Measurements from ENCODE around the gene POLR3GL. TPM values are rescaled to one million over a fixed set of nuclear protein-coding genes. Genes with fewer than 3 reads are reported as not detected.
"Not testable (repeated sequence)": the region's sequence is repeated elsewhere in the genome, so short reads cannot be mapped to it uniquely, and the experiment has no call there.

Gene POLR3GL
- total and polyA plus RNA-seq, 4 donors: 12.2 to 42.3 (median 39.8) TPM

GRCh38 chr1:145927063-145927886 lies 37.2 kb upstream of the POLR3GL start, which contains the start of gene RBM8A:
Gene RBM8A, minus strand, starts transcription at chr1:145927484. Its CDS starts 58 bp downstream, at chr1:145927426.
- H3K9me3 ChIP-seq (ENCODE audit: control insufficient read depth, insufficient read depth, low read length): no peaks in the 10 kb centered on the region
- 0% methylated on average over 31 of the region's 41 CpGs for WGBS (ENCODE audit: insufficient coverage)
- H3K27ac ChIP-seq (ENCODE audit: low read depth, low read length): peak within 1 kb of the TSS; percentile 98
- peaks cover 7% of the 10 kb centered on the region for H3K36me3 ChIP-seq (ENCODE audit: control insufficient read depth, insufficient read depth, low read length)
- no peaks in the 10 kb centered on the region for H3K27me3 ChIP-seq (ENCODE audit: control insufficient read depth, insufficient read depth, low read length)
- peak within 1 kb of the TSS; percentile 80 for H3K4me3 ChIP-seq (ENCODE audit: low read depth, low read length)
- peaks cover 10% of the 10 kb centered on the region for H3K4me1 ChIP-seq (ENCODE audit: control insufficient read depth, insufficient read depth, low read length)
- DNase-seq (ENCODE audit: low read depth in 4 of 6, low spot score in 6 of 6): peak; percentile 96 to 100 (median 98)

- DNase-seq (ENCODE audit: low read depth in 4 of 6, low spot score in 6 of 6): no peak
- H3K27me3 ChIP-seq (ENCODE audit: control insufficient read depth, insufficient read depth, low read length): no peaks in the 10 kb centered on the region
- H3K9me3 ChIP-seq (ENCODE audit: control insufficient read depth, insufficient read depth, low read length): no peaks in the 10 kb centered on the region
- H3K4me1 ChIP-seq (ENCODE audit: control insufficient read depth, insufficient read depth, low read length): peaks cover 10% of the 10 kb centered on the region
- WGBS (ENCODE audit: insufficient coverage): 29% methylated on average over 5 of the region's 20 CpGs
- H3K27ac ChIP-seq (ENCODE audit: low read depth, low read length): peak overlapping the region; percentile 98
- H3K36me3 ChIP-seq (ENCODE audit: control insufficient read depth, insufficient read depth, low read length): peaks cover 7% of the 10 kb centered on the region
- peak overlapping the region; percentile 80 for H3K4me3 ChIP-seq (ENCODE audit: low read depth, low read length)
Observed at GRCh38 chr1:145927916-145928643, 36.4 kb upstream of the POLR3GL start.

GRCh38 chr1:145932522-145933009 lies 31.9 kb upstream of the POLR3GL start:
- not testable (repeated sequence) for H3K27ac ChIP-seq (ENCODE audit: low read depth, low read length); DNase-seq (ENCODE audit: low read depth in 4 of 6, low spot score in 6 of 6); H3K27me3 ChIP-seq (ENCODE audit: control insufficient read depth, insufficient read depth, low read length); H3K9me3 ChIP-seq (ENCODE audit: control insufficient read depth, insufficient read depth, low read length); H3K4me3 ChIP-seq (ENCODE audit: low read depth, low read length)
- Histone ChIP-seq H3K4me1 (ENCODE audit: control insufficient read depth, insufficient read depth, low read length) (peaks cover 10% of the 10 kb centered on the region), H3K36me3 (ENCODE audit: control insufficient read depth, insufficient read depth, low read length) (peaks cover 26% of the 10 kb centered on the region)
- WGBS (ENCODE audit: insufficient coverage): 41% methylated on average over 3 of the region's 9 CpGs

- H3K36me3 ChIP-seq (ENCODE audit: control insufficient read depth, insufficient read depth, low read length): peaks cover 34% of the 10 kb centered on the region
- H3K4me1 ChIP-seq (ENCODE audit: control insufficient read depth, insufficient read depth, low read length): no peaks in the 10 kb centered on the region
- DNase-seq (ENCODE audit: low read depth in 4 of 6, low spot score in 6 of 6): no peak
- no peak overlapping the region for H3K4me3 ChIP-seq (ENCODE audit: low read depth, low read length)
- H3K9me3 ChIP-seq (ENCODE audit: control insufficient read depth, insufficient read depth, low read length): no peaks in the 10 kb centered on the region
- no peaks in the 10 kb centered on the region for H3K27me3 ChIP-seq (ENCODE audit: control insufficient read depth, insufficient read depth, low read length)
- H3K27ac ChIP-seq (ENCODE audit: low read depth, low read length): peak overlapping the region; percentile 81
Observed at GRCh38 chr1:145935708-145936107, 28.8 kb upstream of the POLR3GL start.

GRCh38 chr1:145936247-145936646 lies 28.2 kb upstream of the POLR3GL start:
- H3K4me3 ChIP-seq (ENCODE audit: low read depth, low read length): no peak overlapping the region
- no peak for DNase-seq (ENCODE audit: low read depth in 4 of 6, low spot score in 6 of 6)
- 60% methylated on average over 1 of the region's 8 CpGs for WGBS (ENCODE audit: insufficient coverage)
- no peaks in the 10 kb centered on the region for H3K9me3 ChIP-seq (ENCODE audit: control insufficient read depth, insufficient read depth, low read length)
- H3K36me3 ChIP-seq (ENCODE audit: control insufficient read depth, insufficient read depth, low read length): peaks cover 32% of the 10 kb centered on the region
- H3K4me1 ChIP-seq (ENCODE audit: control insufficient read depth, insufficient read depth, low read length): no peaks in the 10 kb centered on the region
- no peaks in the 10 kb centered on the region for H3K27me3 ChIP-seq (ENCODE audit: control insufficient read depth, insufficient read depth, low read length)
- peak overlapping the region; percentile 81 for H3K27ac ChIP-seq (ENCODE audit: low read depth, low read length)

GRCh38 chr1:145937436-145937835 lies 27.1 kb upstream of the POLR3GL start:
- no peaks in the 10 kb centered on the region for H3K27me3 ChIP-seq (ENCODE audit: control insufficient read depth, insufficient read depth, low read length)
- no peaks in the 10 kb centered on the region for H3K9me3 ChIP-seq (ENCODE audit: control insufficient read depth, insufficient read depth, low read length)
- H3K4me1 ChIP-seq (ENCODE audit: control insufficient read depth, insufficient read depth, low read length): no peaks in the 10 kb centered on the region
- no peak overlapping the region for H3K27ac ChIP-seq (ENCODE audit: low read depth, low read length)
- H3K36me3 ChIP-seq (ENCODE audit: control insufficient read depth, insufficient read depth, low read length): peaks cover 33% of the 10 kb centered on the region
- DNase-seq (ENCODE audit: low read depth in 4 of 6, low spot score in 6 of 6): no peak
- no CpG with 5 or more reads among the region's 1 CpG for WGBS (ENCODE audit: insufficient coverage)
- H3K4me3 ChIP-seq (ENCODE audit: low read depth, low read length): no peak overlapping the region

GRCh38 chr1:145942405-145942804 lies 22.1 kb upstream of the POLR3GL start:
- no peaks in the 10 kb centered on the region for H3K4me1 ChIP-seq (ENCODE audit: control insufficient read depth, insufficient read depth, low read length)
- DNase-seq (ENCODE audit: low read depth in 4 of 6, low spot score in 6 of 6): peak in 1 of 6 donors; percentile 32
- WGBS (ENCODE audit: insufficient coverage): 58% methylated on average over 2 of the region's 4 CpGs
- H3K36me3 ChIP-seq (ENCODE audit: control insufficient read depth, insufficient read depth, low read length): peaks cover 25% of the 10 kb centered on the region
- no peaks in the 10 kb centered on the region for H3K27me3 ChIP-seq (ENCODE audit: control insufficient read depth, insufficient read depth, low read length)
- H3K27ac ChIP-seq (ENCODE audit: low read depth, low read length): no peak overlapping the region
- no peaks in the 10 kb centered on the region for H3K9me3 ChIP-seq (ENCODE audit: control insufficient read depth, insufficient read depth, low read length)
- H3K4me3 ChIP-seq (ENCODE audit: low read depth, low read length): no peak overlapping the region

- no peak overlapping the region for H3K4me3 ChIP-seq (ENCODE audit: low read depth, low read length)
- no peaks in the 10 kb centered on the region for H3K4me1 ChIP-seq (ENCODE audit: control insufficient read depth, insufficient read depth, low read length)
- H3K27ac ChIP-seq (ENCODE audit: low read depth, low read length): no peak overlapping the region
- peaks cover 25% of the 10 kb centered on the region for H3K36me3 ChIP-seq (ENCODE audit: control insufficient read depth, insufficient read depth, low read length)
- DNase-seq (ENCODE audit: low read depth in 4 of 6, low spot score in 6 of 6): no peak
- WGBS (ENCODE audit: insufficient coverage): 91% methylated on average over 5 of the region's 6 CpGs
- no peaks in the 10 kb centered on the region for H3K27me3 ChIP-seq (ENCODE audit: control insufficient read depth, insufficient read depth, low read length)
- no peaks in the 10 kb centered on the region for H3K9me3 ChIP-seq (ENCODE audit: control insufficient read depth, insufficient read depth, low read length)
Observed at GRCh38 chr1:145942871-145943270, 21.6 kb upstream of the POLR3GL start.

- Histone ChIP-seq H3K36me3 (ENCODE audit: control insufficient read depth, insufficient read depth, low read length) (peaks cover 25% of the 10 kb centered on the region), H3K27ac (ENCODE audit: low read depth, low read length) (no peak overlapping the region), H3K27me3 (ENCODE audit: control insufficient read depth, insufficient read depth, low read length) (no peaks in the 10 kb centered on the region), H3K4me1 (ENCODE audit: control insufficient read depth, insufficient read depth, low read length) (no peaks in the 10 kb centered on the region), H3K4me3 (ENCODE audit: low read depth, low read length) (no peak overlapping the region), H3K9me3 (ENCODE audit: control insufficient read depth, insufficient read depth, low read length) (no peaks in the 10 kb centered on the region)
- WGBS (ENCODE audit: insufficient coverage): 100% methylated on average over 1 of the region's 3 CpGs
- no peak for DNase-seq (ENCODE audit: low read depth in 4 of 6, low spot score in 6 of 6)
Observed at GRCh38 chr1:145944532-145944931, 20.0 kb upstream of the POLR3GL start.
